Breast epithelium (tissue), 3 donors: ENCODE measurements around the gene BNIP3.
A peak's percentile ranks its signal among the peaks of the same experiment; 100 is the strongest.

Source experiments
- POLR2AphosphoS5 ChIP-seq, 3 donors: sonication (generic); formaldehyde crosslinking; IDR thresholded peaks; one replicate each; pipeline ENCODE4 v1.6.1; 2017; ENCODE audit warnings: antibody characterized with exemption in 3 of 3
- TF ChIP-seq, protein P1 (sequence below), 3 donors: fragments of 450-650 bp; IDR thresholded peaks; one replicate each; pipeline ENCODE4 v1.5.1; 2016 to 2017; ENCODE audit warnings: antibody characterized with exemption in 3 of 3, mild to moderate bottlenecking in 3 of 3, moderate library complexity in 3 of 3

- TF ChIP-seq, protein P1, sequence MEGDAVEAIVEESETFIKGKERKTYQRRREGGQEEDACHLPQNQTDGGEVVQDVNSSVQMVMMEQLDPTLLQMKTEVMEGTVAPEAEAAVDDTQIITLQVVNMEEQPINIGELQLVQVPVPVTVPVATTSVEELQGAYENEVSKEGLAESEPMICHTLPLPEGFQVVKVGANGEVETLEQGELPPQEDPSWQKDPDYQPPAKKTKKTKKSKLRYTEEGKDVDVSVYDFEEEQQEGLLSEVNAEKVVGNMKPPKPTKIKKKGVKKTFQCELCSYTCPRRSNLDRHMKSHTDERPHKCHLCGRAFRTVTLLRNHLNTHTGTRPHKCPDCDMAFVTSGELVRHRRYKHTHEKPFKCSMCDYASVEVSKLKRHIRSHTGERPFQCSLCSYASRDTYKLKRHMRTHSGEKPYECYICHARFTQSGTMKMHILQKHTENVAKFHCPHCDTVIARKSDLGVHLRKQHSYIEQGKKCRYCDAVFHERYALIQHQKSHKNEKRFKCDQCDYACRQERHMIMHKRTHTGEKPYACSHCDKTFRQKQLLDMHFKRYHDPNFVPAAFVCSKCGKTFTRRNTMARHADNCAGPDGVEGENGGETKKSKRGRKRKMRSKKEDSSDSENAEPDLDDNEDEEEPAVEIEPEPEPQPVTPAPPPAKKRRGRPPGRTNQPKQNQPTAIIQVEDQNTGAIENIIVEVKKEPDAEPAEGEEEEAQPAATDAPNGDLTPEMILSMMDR (IDR thresholded peaks at IDR 0.05), result peak in 2 of 3 donors; percentile 13 to 26
- TF ChIP-seq POLR2AphosphoS5 (IDR thresholded peaks at IDR 0.05), result peak in 2 of 3 donors; percentile 79 to 80
Measured at GRCh38 chr10:131981429-131982184, at the start of gene BNIP3.
